Activated T-helper 2 cell treated with anti-CD3 and anti-CD28 coated beads, Interferon-gamma antibody, Interleukin-2, Interleukin-4, amounts not matched to agents 10 μg/mL and 5 μg/mL and 100 μg/mL, durations not matched to agents 14 hours and 24 hours and 36 hours (primary cell): ENCODE measurements around the gene GARNL3. TPM values are rescaled to one million over a fixed set of nuclear protein-coding genes. Genes with fewer than 3 reads are reported as not detected.

Source experiments
- DNase-seq: peaks from one replicate; pipeline ENCODE4 v3.0.0; 2021; ENCODE audit warnings: low spot score
- H3K27ac Mint-ChIP-seq: one replicate; pipeline ENCODE4 v1.8.0; 2021; ENCODE audit warnings: mixed read lengths
- H3K27me3 Mint-ChIP-seq: one replicate; pipeline ENCODE4 v1.8.0; 2021; ENCODE audit warnings: low read depth, mixed read lengths
- H3K36me3 Mint-ChIP-seq: one replicate; pipeline ENCODE4 v1.8.0; 2021; ENCODE audit warnings: low read depth, mixed read lengths
- H3K4me1 Mint-ChIP-seq: one replicate; pipeline ENCODE4 v1.8.0; 2021; ENCODE audit warnings: low read depth, mixed read lengths
- H3K4me3 Mint-ChIP-seq: one replicate; pipeline ENCODE4 v1.8.0; 2021; ENCODE audit warnings: low read depth, mild to moderate bottlenecking, moderate library complexity, mixed read lengths
- H3K9me3 Mint-ChIP-seq: one replicate; pipeline ENCODE4 v1.8.0; 2021; ENCODE audit warnings: mixed read lengths
- intact Hi-C: fragments of 100-400 bp; cut with micrococcal nuclease; formaldehyde crosslinking; loops from one replicate; pipeline ENCODE4 v1.15.1; 2023
- total RNA-seq: library from RNA; stranded (reverse); gene quantifications from 2 replicates; pipeline ENCODE4 v1.2.3, GENCODE V29; 2022

GARNL3 gene
- total RNA-seq, 1 donor from 2014 or later: 1.9 TPM

GRCh38 chr9:127311239-127311741, 46.7 kb downstream of the GARNL3 start:
- no peak for DNase-seq
- Mint-ChIP-seq H3K36me3 (no peaks in the 10 kb centered on the region), H3K9me3 (no peaks in the 10 kb centered on the region), H3K27me3 (peaks cover 23% of the 10 kb centered on the region), H3K4me3 (no peak overlapping the region), H3K27ac (no peak overlapping the region), H3K4me1 (peaks cover 2% of the 10 kb centered on the region)
- intact Hi-C loops: no loop called here

- Mint-ChIP-seq H3K27me3 (peaks cover 21% of the 10 kb centered on the region), H3K4me1 (peaks cover 10% of the 10 kb centered on the region), H3K9me3 (no peaks in the 10 kb centered on the region), H3K4me3 (no peak overlapping the region), H3K36me3 (no peaks in the 10 kb centered on the region), H3K27ac (no peak overlapping the region)
- intact Hi-C loops: no loop called here
- no peak for DNase-seq
These were observed 48.5 kb downstream of the GARNL3 start for GRCh38 chr9:127313042-127313560.

GRCh38 chr9:127314911-127315310, 50.3 kb downstream of the GARNL3 start:
- intact Hi-C loops: no loop called here
- no peak for DNase-seq
- Mint-ChIP-seq H3K36me3 (no peaks in the 10 kb centered on the region), H3K9me3 (no peaks in the 10 kb centered on the region), H3K4me1 (peaks cover 12% of the 10 kb centered on the region), H3K4me3 (no peak overlapping the region), H3K27ac (no peak overlapping the region), H3K27me3 (peaks cover 13% of the 10 kb centered on the region)

- Mint-ChIP-seq H3K36me3 (no peaks in the 10 kb centered on the region), H3K4me3 (no peak overlapping the region), H3K27me3 (peaks cover 13% of the 10 kb centered on the region), H3K9me3 (no peaks in the 10 kb centered on the region), H3K27ac (no peak overlapping the region), H3K4me1 (peaks cover 12% of the 10 kb centered on the region)
- no peak for DNase-seq
- intact Hi-C loops: loop anchor here (2.0 kb wide), 1 partner anchor 72 kb away; no protein-coding TSS in a partner anchor
These were observed 52.2 kb downstream of the GARNL3 start for GRCh38 chr9:127316586-127317323.

- Mint-ChIP-seq H3K27me3 (peaks cover 15% of the 10 kb centered on the region), H3K4me3 (no peak overlapping the region), H3K27ac (no peak overlapping the region), H3K36me3 (no peaks in the 10 kb centered on the region), H3K9me3 (no peaks in the 10 kb centered on the region), H3K4me1 (peaks cover 13% of the 10 kb centered on the region)
- no peak for DNase-seq
- intact Hi-C loops: no loop called here
These were observed 54.1 kb downstream of the GARNL3 start for GRCh38 chr9:127318651-127319167.

GRCh38 chr9:127319366-127320114, 55.0 kb downstream of the GARNL3 start:
- no peak overlapping the region for H3K27ac Mint-ChIP-seq
- no peak overlapping the region for H3K4me3 Mint-ChIP-seq
- no peaks in the 10 kb centered on the region for H3K36me3 Mint-ChIP-seq
- H3K4me1 Mint-ChIP-seq: peaks cover 14% of the 10 kb centered on the region
- peaks cover 16% of the 10 kb centered on the region for H3K27me3 Mint-ChIP-seq
- intact Hi-C loops: no loop called here
- H3K9me3 Mint-ChIP-seq: no peaks in the 10 kb centered on the region
- no peak for DNase-seq

- H3K4me3 Mint-ChIP-seq: no peak overlapping the region
- peaks cover 15% of the 10 kb centered on the region for H3K4me1 Mint-ChIP-seq
- peaks cover 16% of the 10 kb centered on the region for H3K27me3 Mint-ChIP-seq
- H3K9me3 Mint-ChIP-seq: no peaks in the 10 kb centered on the region
- no peak for DNase-seq
- no peaks in the 10 kb centered on the region for H3K36me3 Mint-ChIP-seq
- intact Hi-C loops: no loop called here
- H3K27ac Mint-ChIP-seq: no peak overlapping the region
These were observed 55.5 kb downstream of the GARNL3 start for GRCh38 chr9:127320115-127320378.

- H3K36me3 Mint-ChIP-seq: no peaks in the 10 kb centered on the region
- H3K27me3 Mint-ChIP-seq: peaks cover 21% of the 10 kb centered on the region
- no peak for DNase-seq
- H3K9me3 Mint-ChIP-seq: no peaks in the 10 kb centered on the region
- peaks cover 5% of the 10 kb centered on the region for H3K4me1 Mint-ChIP-seq
- H3K4me3 Mint-ChIP-seq: no peak overlapping the region
- intact Hi-C loops: no loop called here
- H3K27ac Mint-ChIP-seq: no peak overlapping the region
These were observed 58.8 kb downstream of the GARNL3 start for GRCh38 chr9:127323393-127323792.

- H3K9me3 Mint-ChIP-seq: no peaks in the 10 kb centered on the region
- intact Hi-C loops: no loop called here
- H3K27me3 Mint-ChIP-seq: peaks cover 25% of the 10 kb centered on the region
- no peak for DNase-seq
- H3K4me1 Mint-ChIP-seq: no peaks in the 10 kb centered on the region
- H3K36me3 Mint-ChIP-seq: no peaks in the 10 kb centered on the region
- H3K27ac Mint-ChIP-seq: no peak overlapping the region
- no peak overlapping the region for H3K4me3 Mint-ChIP-seq
These were observed 65.9 kb downstream of the GARNL3 start for GRCh38 chr9:127330501-127330900.

GRCh38 chr9:127333221-127334064, 68.9 kb downstream of the GARNL3 start:
- intact Hi-C loops: no loop called here
- Mint-ChIP-seq H3K9me3 (no peaks in the 10 kb centered on the region), H3K36me3 (no peaks in the 10 kb centered on the region), H3K4me1 (no peaks in the 10 kb centered on the region), H3K4me3 (no peak overlapping the region), H3K27me3 (peaks cover 15% of the 10 kb centered on the region), H3K27ac (no peak overlapping the region)
- DNase-seq: no peak

- no peak overlapping the region for H3K27ac Mint-ChIP-seq
- no peak for DNase-seq
- H3K9me3 Mint-ChIP-seq: no peaks in the 10 kb centered on the region
- peaks cover 15% of the 10 kb centered on the region for H3K27me3 Mint-ChIP-seq
- no peaks in the 10 kb centered on the region for H3K4me1 Mint-ChIP-seq
- H3K4me3 Mint-ChIP-seq: no peak overlapping the region
- H3K36me3 Mint-ChIP-seq: no peaks in the 10 kb centered on the region
- intact Hi-C loops: no loop called here
These were observed 70.2 kb downstream of the GARNL3 start for GRCh38 chr9:127334725-127335124.

GRCh38 chr9:127336086-127336485, 71.5 kb downstream of the GARNL3 start:
- Mint-ChIP-seq H3K27ac (no peak overlapping the region), H3K4me3 (no peak overlapping the region), H3K36me3 (no peaks in the 10 kb centered on the region), H3K4me1 (no peaks in the 10 kb centered on the region), H3K27me3 (peaks cover 13% of the 10 kb centered on the region), H3K9me3 (no peaks in the 10 kb centered on the region)
- no peak for DNase-seq
- intact Hi-C loops: no loop called here
